GM19395 (cell line): Measurements from ENCODE around the gene WDR45B.
"Not testable (repeated sequence)": the region's sequence is repeated elsewhere in the genome, so short reads cannot be mapped to it uniquely, and the experiment has no call there.

Experiments used
- ATAC-seq: cut with Tn5 transposase; IDR thresholded peaks from one replicate; pipeline ENCODE4 v1.9.1; 2021; ENCODE audit warnings: mild to moderate bottlenecking, moderate library complexity; ENCODE audit not compliant: unreplicated experiment

The WDR45B gene

DNA sequence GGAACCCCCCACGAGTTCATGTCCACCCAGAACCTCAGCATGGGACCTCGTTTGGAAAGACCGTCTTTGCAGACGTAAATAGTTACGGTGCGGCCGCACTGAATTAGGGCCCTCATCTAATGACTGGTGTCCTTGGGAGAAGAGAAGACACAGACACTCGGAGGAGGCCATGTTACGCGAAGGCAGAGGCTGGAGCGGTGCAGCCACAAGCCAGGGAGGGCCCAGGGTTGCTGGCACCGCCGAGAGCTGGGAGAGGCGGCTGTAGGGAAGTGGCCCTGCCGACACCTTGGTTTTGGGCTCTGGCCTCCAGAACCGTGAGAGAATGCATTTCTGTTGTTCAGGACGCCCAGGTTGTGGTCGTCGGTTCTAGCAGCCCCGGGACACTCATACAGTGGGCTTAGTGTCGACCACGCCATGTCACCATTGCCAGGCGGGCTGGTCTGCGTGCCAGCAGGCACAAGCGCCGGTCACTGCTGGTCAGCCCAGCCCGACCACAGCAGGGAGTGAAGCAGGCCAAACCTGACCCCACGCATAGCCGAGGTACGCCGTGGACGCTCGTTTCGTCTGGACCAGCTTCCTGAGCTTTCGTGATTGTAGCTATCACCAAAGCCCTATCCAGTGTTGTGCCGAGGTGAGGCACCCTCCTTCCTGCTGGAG lies 10.7 kb upstream of the WDR45B start:
- no peak for ATAC-seq

DNA sequence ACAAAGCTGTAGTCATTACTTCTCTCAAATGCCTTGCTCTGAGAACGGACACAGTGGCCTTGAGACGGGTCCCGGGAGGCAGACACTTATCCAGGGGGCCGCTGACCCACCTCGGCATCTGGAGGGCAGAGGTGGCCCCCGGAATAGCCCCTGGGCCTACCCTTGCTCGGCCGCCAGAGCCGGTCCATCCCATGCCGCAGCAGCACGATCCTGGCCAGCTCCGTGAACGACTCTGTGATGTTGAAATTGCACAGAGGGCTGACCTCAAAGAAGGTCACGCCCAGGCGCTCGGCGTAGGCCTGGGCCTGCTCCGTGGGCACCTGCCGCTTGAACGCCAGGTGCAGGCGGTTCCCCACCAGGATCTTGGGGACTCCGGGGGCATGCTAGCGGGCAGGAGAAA lies 10.1 kb upstream of the WDR45B start:
- ATAC-seq, result no peak

DNA sequence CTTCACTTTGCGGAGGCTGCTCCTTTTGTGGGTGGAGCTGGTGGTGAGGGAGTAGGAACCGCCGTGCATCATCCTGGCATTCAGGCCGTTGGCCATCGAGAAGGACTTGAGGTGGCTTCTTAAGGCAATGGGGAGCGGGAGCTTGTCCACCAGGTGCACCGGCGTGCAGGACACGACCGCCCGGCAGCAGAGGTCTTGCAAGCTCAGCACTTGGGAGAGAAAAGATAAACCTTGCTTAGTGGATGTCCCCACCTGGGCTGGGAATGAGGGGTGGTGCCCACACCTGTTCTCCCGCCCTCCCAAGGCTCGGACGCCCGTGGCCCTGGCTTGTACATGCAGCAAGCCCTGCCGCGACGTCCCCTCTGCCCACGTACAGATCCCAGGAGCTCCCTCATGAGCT lies 9.7 kb upstream of the WDR45B start:
- no peak for ATAC-seq

DNA sequence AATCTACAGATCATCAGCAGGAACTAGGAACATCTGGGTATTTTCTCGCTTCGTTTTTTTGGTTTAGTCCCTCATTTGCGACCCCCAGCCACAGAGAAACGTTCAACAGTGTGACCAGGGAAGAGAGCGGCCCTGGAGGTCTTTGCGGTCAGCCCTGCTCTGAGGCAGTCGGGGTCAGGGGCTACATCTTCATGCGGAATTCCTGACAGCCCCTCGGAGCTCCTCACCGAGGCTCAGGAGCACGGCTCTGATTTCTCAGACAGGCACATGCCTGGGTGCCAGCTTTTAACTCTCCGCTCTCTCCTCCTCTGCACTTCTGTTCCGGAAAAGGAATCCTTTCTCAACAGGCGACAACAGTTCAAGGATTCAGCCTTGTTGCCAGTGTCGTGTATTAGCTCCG lies 8.0 kb upstream of the WDR45B start:
- ATAC-seq, result no peak

DNA sequence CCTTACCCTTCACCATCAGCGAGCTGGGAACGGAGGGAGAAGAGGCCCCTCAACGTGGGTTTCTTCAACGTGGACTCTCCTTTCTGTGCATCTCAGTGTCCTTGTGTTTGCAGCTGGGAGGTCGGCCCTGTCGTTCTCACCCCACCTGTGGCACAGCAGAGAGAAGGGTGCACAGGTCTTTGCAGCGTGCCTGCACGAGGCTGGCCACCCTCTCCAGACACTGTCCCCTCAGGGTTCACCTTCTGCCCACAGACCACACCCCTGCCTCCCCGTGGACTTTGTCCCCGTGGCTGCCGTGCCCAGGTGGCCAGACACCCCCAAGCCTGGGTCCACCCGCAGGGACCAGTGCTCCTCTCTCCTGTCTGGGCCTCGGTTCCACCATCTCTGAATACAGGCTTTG lies 7.3 kb upstream of the WDR45B start:
- no peak for ATAC-seq

DNA sequence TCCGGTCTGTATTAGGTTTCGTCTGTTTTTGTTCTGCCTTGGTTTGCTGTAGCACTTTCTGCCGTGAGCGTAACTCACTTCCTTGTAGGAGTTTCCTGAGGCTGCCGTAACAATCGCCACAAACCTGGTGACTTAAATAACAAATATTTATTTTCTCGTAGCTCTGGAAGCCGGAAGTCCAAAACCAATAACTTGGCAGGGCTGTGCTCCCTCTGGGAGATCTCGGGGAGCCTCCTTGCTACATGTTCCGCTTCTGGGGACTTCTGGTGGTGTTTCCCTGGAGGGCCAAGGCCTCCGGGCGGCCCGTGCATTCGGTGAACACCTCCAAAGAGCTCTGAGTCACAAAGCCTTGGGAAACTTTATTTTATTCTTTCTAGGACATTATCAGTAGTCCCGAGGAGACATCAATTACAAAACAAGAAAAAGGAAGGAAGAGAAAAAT lies 6.8 kb upstream of the WDR45B start:
- no peak for ATAC-seq

DNA sequence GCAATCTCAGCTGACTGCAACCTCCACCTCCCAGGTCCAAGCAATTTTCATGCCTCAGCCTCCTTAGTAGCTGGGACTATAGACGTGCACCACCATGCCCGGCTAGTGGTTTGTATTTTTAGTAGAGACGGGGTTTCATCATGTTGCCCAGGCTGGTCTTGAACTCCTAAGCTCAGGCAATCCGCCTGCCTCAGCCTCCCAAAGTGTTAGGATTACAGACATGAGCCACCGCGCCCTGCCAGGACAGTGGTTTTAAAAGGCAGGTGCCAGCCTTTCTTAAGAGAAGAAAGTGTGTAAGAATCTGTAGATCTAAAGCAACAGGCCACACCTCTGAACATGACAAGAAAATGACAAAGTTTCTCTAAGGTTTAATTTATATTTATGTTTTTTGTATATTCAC lies 6.4 kb upstream of the WDR45B start:
- ATAC-seq, result not testable (repeated sequence)

DNA sequence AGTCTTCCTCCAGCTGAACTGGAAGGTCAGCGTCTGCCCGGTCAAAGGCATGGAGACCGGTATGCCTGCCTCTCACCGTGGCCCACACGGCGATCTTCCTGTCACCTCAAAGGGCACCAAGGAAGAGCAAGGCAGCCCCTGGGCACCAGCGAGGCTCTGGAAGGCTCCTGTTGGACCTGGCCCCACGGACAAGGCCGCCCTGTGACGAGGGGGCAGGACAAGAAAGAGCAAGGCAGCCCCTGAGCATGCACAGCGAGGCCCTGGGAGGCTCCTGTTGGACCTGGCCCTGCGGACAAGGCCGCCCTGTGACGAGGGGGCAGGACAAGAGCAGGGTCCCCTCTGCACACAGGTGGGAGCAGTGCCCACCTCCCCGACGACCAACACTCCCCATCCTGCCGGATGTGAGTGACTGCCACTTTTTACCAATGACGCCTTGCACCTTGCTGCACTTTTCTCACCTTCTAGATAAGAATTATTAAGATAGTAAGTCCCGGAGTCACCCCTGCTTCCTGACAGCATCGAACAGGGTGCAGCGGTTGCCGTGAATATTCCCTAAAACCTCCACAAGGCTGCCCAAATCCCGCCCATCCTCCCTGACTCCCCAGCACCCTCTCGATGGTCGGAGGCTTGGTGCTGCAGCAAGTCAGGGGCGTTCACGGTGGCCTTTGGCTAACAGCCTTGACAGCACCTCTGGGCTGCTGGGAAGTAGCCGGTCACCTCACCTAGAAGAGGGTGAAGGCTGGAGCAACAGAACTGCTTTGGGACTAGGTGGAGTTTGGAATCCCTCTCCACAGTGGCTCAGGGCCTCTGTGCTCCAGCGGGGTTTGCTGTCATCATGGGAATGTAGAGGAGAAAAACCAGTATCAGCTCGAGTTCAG lies 5.6 kb upstream of the WDR45B start:
- no peak for ATAC-seq

DNA sequence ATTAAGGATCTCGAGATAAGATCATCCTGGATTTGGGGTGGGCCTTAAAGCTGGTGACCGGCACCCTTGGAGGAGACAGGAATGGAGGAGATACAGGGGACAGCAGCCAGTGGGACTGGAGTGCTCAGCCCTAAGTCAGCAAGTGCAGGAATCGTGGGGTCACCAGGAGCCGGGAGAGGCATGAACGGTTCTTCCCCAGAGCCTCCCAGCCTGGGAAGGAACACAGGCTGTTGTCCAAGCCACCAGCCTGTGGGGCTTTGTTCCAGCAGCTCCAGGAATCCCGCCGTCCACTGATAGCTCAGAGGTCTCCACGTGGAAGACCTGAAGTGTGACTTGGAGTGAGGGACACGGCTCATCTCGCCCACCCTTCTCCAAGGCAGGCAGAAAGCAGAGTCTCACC lies 2.5 kb upstream of the WDR45B start:
- ATAC-seq, result no peak

DNA sequence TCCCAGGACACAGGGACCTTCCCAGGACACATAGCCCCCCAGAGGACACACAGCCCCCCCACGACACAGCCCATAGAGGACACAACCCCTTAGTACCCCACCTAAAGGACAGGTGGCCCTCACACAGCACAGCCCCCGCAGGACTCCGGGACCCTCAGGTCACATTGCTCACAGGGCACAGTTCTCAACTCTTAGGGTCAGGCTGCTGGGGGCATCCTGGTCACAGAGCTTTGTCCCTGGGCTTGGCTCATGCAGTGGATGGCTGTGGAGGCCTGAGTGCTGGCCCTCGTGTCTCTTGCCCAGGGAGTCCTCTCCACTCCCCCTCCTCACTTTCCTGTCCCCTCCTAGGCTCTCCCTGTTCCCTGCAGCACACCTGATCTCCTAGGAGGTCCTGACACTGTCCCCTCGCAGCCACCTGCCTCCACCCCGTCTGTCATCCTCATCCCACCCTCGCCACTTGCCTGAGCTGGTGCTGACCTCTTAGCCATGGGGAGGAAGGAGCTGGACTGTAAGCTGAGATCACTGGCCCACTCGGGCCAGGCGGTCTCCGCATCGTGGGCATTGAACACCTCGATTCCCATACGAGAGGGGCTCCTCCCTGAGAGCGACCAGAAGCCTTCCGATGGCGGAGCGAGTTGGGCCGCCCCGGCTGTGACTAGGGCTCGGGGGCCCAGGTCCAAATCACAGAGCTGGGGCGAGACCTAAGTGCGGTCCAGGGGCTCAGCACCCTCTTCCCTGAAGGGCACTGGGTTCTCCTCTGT lies 1.4 kb upstream of the WDR45B start:
- ATAC-seq, result no peak

DNA sequence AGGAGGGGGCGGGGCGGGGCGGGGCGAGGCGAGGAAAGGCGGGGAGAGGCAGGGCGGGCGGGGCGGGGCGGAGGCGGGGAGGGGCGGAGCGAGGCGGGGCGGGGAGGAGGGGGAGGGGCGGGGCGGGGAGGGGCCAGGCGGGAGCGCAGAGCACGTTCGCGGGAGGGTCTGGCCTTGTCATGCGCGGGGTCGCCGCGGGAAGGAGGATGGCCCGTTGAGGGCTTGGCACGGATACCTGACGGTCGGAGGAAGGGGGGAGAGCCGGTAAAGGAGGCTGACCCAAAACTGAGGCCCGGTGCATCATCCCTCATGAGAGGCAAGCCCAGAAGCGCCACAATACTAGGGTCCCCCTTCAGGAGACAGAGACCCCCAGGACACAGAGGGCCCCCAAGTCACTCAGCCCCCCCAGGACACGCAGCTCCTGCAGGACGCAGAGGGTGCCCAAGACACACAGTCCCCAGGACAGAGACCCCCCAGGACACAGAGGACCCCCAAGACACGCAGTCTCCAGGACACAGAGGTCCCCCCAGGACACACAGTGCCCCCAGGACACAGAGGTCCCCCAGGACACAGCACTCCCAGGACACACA lies 593 bp upstream of the WDR45B start:
- ATAC-seq, result no peak

DNA sequence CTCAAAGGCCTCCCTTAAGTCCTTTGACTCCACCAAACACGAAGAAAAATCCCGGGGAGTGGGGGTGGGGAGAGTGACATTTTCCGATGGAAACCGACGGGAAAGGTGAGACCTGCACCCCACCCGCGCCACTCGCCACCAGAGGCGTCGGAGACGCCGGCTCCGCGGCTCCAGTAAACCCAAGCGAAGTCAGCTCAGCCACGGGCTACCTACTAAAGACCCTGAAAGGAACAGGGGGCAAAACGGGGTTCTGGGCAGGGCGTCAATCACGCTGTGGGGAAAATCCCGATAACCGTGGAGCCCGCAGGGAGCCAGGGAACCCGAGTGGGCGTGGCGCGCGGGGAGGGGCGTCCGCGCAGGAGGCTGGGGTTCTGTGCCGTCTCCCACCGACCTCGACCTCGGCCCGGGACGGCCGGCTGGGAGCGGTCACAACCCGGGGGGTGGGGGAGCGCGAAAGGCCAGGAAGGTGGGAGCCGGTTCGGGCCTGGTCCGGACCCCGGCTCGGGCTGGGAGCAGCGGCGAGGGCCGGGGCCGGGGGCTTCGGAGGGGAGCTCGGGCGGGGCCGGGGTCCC lies 565 bp downstream of the WDR45B start:
- ATAC-seq, result peak; percentile 22

DNA sequence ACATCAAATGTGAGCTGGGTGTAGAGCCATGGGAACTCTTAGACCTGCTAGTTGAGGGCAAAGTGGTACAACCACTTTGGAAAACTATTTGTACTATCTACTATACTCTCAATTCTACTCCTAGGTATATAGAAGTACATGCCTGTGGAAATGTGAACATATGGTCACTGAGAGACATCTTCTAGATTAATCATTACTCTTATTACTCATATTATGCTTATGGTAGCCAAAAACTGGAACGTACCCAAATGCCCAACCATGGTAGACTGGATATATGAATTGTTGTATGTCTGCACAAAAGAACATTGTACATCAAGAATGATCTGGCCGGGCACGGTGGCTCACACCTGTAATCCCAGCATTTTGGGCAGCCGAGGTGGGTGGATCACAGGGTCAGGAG lies 2.7 kb downstream of the WDR45B start:
- ATAC-seq, result no peak

DNA sequence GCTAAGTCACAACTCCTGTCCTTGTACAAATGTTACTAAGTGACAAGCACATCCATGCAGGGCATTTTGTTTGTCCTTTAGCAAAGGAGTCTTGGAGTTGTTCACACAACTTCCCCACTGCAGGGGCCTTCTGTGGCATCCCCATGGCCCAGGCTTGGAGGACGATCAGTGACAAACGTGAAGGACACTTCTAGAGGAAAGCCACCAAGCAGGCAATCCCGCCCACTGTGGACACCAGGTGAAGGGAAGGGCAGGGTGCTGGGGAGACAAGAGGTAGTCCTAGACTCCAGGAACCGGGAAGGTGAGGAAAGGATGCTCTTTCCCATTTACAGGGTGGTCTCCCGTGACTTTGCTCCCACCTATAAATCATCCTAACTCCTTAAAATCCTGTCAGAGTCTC lies 4.1 kb downstream of the WDR45B start:
- no peak for ATAC-seq

DNA sequence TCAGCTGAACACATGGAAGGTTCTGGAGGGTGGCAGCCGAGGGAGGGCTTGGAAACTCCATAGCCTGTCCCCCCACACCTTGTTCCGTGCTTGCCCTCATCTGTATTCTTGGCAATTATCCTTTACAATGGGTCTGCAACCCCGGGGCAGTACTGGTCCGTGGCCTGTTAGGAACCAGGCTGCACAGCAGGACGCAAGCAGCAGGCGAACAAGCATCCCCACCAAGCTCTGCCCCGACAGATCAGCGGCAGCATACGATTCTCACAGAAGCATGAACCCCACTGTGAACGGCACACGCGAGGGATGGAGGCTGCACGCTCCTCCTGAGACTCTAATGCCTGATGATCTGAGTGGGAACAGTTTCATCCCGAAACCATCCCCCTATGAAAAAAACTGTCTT lies 6.2 kb downstream of the WDR45B start:
- no peak for ATAC-seq

DNA sequence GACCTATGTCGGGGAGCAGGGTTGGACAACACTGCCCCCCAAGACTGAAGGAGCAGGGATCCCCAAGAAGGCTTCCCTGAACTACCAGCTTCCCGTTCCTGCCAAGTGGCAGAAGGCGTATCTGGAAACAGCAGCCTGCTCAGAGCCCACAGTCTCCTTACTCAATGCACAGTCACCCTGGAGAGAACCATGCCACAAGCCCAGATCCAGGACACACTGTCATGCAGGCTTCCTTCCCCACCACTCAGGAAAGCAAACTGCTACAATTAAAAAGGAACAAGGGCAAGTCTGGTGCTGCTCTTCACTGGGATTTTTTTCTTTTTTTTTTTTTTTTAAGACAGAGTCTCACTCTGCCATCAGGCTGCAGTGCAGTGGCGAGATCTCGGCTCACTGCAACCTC lies 8.2 kb downstream of the WDR45B start:
- no peak for ATAC-seq

DNA sequence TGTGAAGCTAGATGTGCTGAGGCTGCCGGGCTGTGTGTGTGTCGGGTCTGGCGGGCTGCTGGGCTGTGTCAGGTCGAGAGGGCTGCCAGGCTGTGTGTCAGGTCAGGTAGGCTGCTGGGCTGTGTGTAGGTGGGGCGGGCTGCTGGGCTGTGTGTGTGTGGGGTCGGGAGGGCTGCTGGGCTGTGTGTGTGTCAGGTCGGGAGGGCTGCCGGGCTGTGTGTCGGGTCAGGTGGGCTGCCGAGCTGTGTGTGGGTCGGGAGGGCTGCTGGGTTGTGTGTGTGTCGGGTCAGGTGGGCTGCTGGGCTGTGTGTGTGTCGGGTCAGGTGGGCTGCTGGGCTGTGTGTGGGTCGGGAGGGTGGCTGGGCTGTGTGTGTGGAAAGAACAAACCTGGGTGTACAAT lies 8.6 kb downstream of the WDR45B start:
- ATAC-seq, result no peak

DNA sequence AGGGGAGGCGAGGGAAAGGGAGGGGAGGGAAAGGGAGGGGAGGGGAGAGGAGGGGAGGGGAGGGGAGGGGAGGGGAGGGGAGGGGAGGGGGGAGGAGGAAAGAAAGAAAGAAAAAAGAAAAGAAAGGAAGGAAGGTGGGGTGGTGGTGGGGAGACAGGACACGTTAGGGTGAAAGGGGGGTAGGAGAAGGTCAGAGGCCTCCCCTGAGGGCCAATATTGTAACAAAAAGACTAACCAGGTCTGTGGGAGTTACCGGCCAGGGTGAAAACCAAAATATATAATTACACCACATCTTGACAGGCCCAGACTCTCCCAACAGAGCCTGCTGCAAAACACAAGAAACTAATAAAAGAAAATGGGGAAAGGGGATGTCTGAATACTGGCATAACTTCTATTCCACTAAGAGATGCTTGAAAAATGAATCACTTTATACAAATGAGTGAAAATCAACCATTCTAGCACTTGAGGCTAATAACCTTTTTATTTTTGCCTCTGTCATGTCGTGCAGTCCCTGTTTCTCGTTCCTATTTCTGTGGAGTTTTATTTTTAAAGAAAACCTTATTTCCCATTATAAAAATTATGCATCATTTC lies 10.0 kb downstream of the WDR45B start:
- ATAC-seq, result no peak

DNA sequence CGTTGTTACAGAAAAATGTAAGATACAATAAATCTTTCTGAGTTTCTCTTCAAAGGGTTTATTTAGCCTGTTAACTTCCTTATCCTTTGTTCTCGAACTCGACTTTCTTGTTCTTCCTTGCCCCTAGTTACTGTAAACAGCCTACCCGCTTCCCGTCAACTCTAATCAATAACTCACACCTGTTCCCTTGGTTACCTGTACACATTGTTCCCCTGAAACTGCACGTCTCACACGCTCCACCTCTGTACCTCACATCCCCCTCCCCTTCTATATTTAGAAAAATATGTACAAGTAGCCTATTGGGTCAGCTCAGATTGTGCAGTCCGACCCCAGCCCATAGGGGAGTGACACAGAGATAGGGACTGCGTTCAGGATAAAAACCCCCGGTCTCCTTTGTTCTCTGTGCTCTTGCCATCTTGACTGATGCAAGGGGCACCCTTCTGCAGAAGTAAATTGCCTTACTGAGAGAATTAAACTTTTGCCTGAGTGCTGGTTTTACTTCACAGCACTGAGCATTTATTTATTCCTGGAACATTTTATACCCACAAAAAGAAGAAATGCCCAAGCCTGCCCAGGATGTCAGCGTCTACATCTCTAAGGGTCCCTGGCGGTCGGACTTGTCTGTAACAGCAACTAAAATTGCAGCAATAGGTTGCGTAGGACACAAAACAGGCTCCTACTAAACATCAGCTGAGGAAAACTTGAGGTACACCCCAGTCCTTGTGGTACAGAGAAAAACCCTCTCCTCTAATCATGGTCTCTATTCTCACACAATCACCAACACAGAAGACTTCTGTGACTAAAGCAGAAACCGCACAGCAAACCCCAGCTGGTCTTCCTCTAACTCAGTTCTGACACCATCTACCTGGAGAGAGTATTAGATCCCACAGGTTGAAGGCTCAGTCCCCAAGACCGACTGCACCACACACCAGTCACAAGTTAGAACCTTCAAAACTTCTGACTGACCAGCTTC lies 11.3 kb downstream of the WDR45B start:
- no peak for ATAC-seq
